HEK293 (cell line): ENCODE data around the gene PTPN4.

Experiments
- CTCF ChIA-PET: fragments of 350-600 bp; formaldehyde crosslinking; extraction: SDS; loops from one replicate; lab custom pipeline; 2021; ENCODE audit warnings: antibody characterized with exemption; lab: Yijun Ruan, JAX
- POLR2A ChIA-PET: fragments of 300-600 bp; formaldehyde crosslinking; extraction: SDS; loops from one replicate; lab custom pipeline; 2020; ENCODE audit warnings: antibody characterized with exemption, inconsistent platforms; lab: Yijun Ruan, JAX
- H3K27ac ChIP-seq: fragments of 200-500 bp; sonication (Bioruptor generic); 2 replicates; pipeline ENCODE4 v1.5.1; 2014; ENCODE audit warnings: low read depth, low read length, control low read depth, inconsistent platforms; ENCODE audit errors: extremely low read depth
- H3K36me3 ChIP-seq, 2 experiments: fragments of 200-500 bp in 1 of 2; sonication (Bioruptor generic) in 1 of 2; 1 replicate in 1 of 2; 2 replicates in 1 of 2; pipeline ENCODE4 v1.5.1; 2014 to 2017; ENCODE audit warnings: inconsistent platforms in 2 of 2, low read length in 2 of 2; ENCODE audit not compliant: control insufficient read depth in 2 of 2, insufficient read depth in 1 of 2
- H3K4me1 ChIP-seq: fragments of 200-500 bp; sonication (Bioruptor generic); 2 replicates; pipeline ENCODE4 v1.5.1; 2014; ENCODE audit warnings: mild to moderate bottlenecking, low read length, inconsistent platforms; ENCODE audit not compliant: control insufficient read depth, insufficient read depth
- H3K4me3 ChIP-seq: 2 replicates; pipeline ENCODE4 v1.5.1; 2011; ENCODE audit warnings: low read depth, mild to moderate bottlenecking, control low read depth, low read length, moderate library complexity
- H3K9me3 ChIP-seq: fragments of 200-500 bp; sonication (Bioruptor generic); 2 replicates; pipeline ENCODE4 v1.5.1; 2014; ENCODE audit warnings: low read depth, low read length, inconsistent platforms; ENCODE audit not compliant: control insufficient read depth, insufficient read depth
- BCL11B ChIP-seq: fragments of 450-650 bp; formaldehyde crosslinking; IDR thresholded peaks from 2 replicates; pipeline ENCODE4 v1.5.1; 2016; ENCODE audit warnings: low read depth, missing biosample characterization, missing genetic modification characterization
- EGR2 ChIP-seq: fragments of 450-650 bp; formaldehyde crosslinking; IDR thresholded peaks from 2 replicates; pipeline ENCODE4 v1.5.1; 2016; ENCODE audit warnings: low read depth, missing biosample characterization, missing genetic modification characterization
- HOXD13 ChIP-seq: sonication (generic); formaldehyde crosslinking; IDR thresholded peaks from 2 replicates; pipeline ENCODE4 v1.8.0; 2022; ENCODE audit warnings: missing genetic modification reagents, borderline replicate concordance
- RBAK ChIP-seq: fragments of 450-650 bp; formaldehyde crosslinking; IDR thresholded peaks from 2 replicates; pipeline ENCODE4 v1.5.1; 2016; ENCODE audit warnings: missing biosample characterization, missing genetic modification characterization
- SP3 ChIP-seq: fragments of 450-650 bp; formaldehyde crosslinking; IDR thresholded peaks from 2 replicates; pipeline ENCODE4 v1.5.1; 2016; ENCODE audit warnings: missing biosample characterization, missing genetic modification characterization
- YY1 ChIP-seq: fragments of 450-650 bp; formaldehyde crosslinking; IDR thresholded peaks from 2 replicates; pipeline ENCODE4 v1.5.1; 2018; ENCODE audit warnings: missing biosample characterization, missing genetic modification characterization
- YY2 ChIP-seq: fragments of 450-650 bp; formaldehyde crosslinking; IDR thresholded peaks from 2 replicates; pipeline ENCODE4 v1.5.1; 2016; ENCODE audit warnings: missing biosample characterization, missing genetic modification characterization
- ZBTB17 ChIP-seq: fragments of 450-650 bp; formaldehyde crosslinking; IDR thresholded peaks from 2 replicates; pipeline ENCODE4 v1.5.1; 2016; ENCODE audit warnings: missing biosample characterization, missing genetic modification characterization
- ZNF140 ChIP-seq: fragments of 450-650 bp; formaldehyde crosslinking; IDR thresholded peaks from 2 replicates; pipeline ENCODE4 v1.5.1; 2016; ENCODE audit warnings: missing biosample characterization, missing genetic modification characterization
- ZNF16 ChIP-seq: fragments of 450-650 bp; formaldehyde crosslinking; IDR thresholded peaks from 2 replicates; pipeline ENCODE4 v1.5.1; 2016; ENCODE audit warnings: low read depth, missing biosample characterization, missing genetic modification characterization
- ZNF174 ChIP-seq: fragments of 450-650 bp; formaldehyde crosslinking; IDR thresholded peaks from 2 replicates; pipeline ENCODE4 v1.5.0; 2017; ENCODE audit warnings: missing biosample characterization, mild to moderate bottlenecking, missing genetic modification characterization
- ZNF341 ChIP-seq: fragments of 450-650 bp; formaldehyde crosslinking; IDR thresholded peaks from 2 replicates; pipeline ENCODE4; 2016; ENCODE audit warnings: low read depth, missing biosample characterization, missing genetic modification characterization
- ZNF37A ChIP-seq: fragments of 450-650 bp; IDR thresholded peaks from 2 replicates; pipeline ENCODE4 v1.5.1; 2018; ENCODE audit warnings: missing biosample characterization, missing genetic modification characterization
- ZNF510 ChIP-seq: fragments of 450-650 bp; formaldehyde crosslinking; IDR thresholded peaks from 2 replicates; pipeline ENCODE4 v1.5.1; 2018; ENCODE audit warnings: mild to moderate bottlenecking, missing genetic modification characterization, missing biosample characterization; ENCODE audit not compliant: insufficient replicate concordance
- ZNF596 ChIP-seq: fragments of 450-650 bp; IDR thresholded peaks from 2 replicates; pipeline ENCODE4 v1.5.0; 2018; ENCODE audit warnings: missing biosample characterization, mild to moderate bottlenecking, missing genetic modification characterization, moderate library complexity
- ZNF626 ChIP-seq: fragments of 450-650 bp; sonication (Bioruptor Pico); formaldehyde crosslinking; IDR thresholded peaks from 2 replicates; pipeline ENCODE4 v1.5.1; 2018; ENCODE audit warnings: missing biosample characterization, missing genetic modification characterization, inconsistent platforms
- TF ChIP-seq, protein P1 (sequence below): fragments of 450-650 bp; formaldehyde crosslinking; IDR thresholded peaks from 2 replicates; pipeline ENCODE4 v1.5.1; 2017; ENCODE audit warnings: missing biosample characterization, missing genetic modification characterization
- TF ChIP-seq, protein P2 (sequence below): fragments of 450-650 bp; formaldehyde crosslinking; IDR thresholded peaks from 2 replicates; pipeline ENCODE4 v1.5.1; 2017; ENCODE audit warnings: missing biosample characterization, missing genetic modification characterization
- TF ChIP-seq, protein P3 (sequence below): sonication (generic); formaldehyde crosslinking; IDR thresholded peaks from 2 replicates; pipeline ENCODE4 v1.8.1; 2022; ENCODE audit warnings: mild to moderate bottlenecking, moderate library complexity, missing genetic modification reagents
- TF ChIP-seq, protein P4 (sequence below): fragments of 450-650 bp; IDR thresholded peaks from 2 replicates; pipeline ENCODE4 v1.5.1; 2018; ENCODE audit warnings: missing biosample characterization, mild to moderate bottlenecking, missing genetic modification characterization
- TF ChIP-seq, protein P5 (sequence below): fragments of 450-650 bp; formaldehyde crosslinking; IDR thresholded peaks from 2 replicates; pipeline ENCODE4 v1.5.1; 2017; ENCODE audit warnings: missing biosample characterization, missing genetic modification characterization

The PTPN4 gene

DNA sequence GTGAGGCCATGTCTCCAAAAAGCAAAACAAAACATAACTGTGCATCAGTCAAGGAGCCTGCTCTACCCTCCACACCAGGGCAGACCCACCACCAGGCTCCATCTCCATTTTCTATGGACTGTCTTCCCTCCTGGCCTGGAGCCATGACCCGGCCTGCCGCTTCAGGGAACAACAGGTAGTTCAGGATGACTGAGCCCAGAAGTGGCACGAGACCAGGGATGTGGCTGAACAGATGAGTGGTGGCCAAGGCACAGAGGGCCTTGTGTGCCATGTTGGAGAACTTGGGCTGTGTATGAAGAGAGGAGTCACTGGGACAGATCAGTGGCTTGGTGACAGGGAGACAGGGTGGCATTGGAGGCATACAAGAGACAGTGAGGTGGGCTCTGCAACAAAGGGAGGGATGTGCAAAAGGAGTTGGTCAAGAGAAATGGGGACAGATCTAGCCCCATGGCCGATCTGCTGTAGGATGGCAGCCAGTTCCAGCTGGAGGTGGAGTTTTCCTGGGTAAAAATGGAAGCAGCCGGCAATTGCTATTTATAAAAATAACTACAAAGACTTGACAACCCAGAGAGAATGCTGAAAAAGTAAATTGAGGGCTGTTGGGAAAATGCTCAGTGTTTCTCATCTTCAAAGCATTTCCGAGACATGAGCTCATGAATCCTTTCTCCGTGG, 45.8 kb upstream of the PTPN4 start:
- no peak overlapping the region for H3K4me3 ChIP-seq
- H3K27ac ChIP-seq = no peak overlapping the region
- H3K9me3 ChIP-seq = no peaks in the 10 kb centered on the region
- no peaks in the 10 kb centered on the region for H3K36me3 ChIP-seq
- ChIA-PET POLR2A (no interaction called here), CTCF (interaction anchor here (1.3 kb wide), 1 partner anchor 11 kb away, joined by 3 read pairs; no protein-coding TSS in a partner anchor)
- TF ChIP-seq SP3 (tag by site-specific recombination) (no peak), ZNF626 (tag by site-specific recombination) (no peak), EGR2 (tag by site-specific recombination) (no peak), ZNF174 (no peak), ZNF510 (tag by site-specific recombination) (no peak), ZNF140 (tag by site-specific recombination) (no peak), ZNF341 (tag by site-specific recombination) (no peak)
- H3K4me1 ChIP-seq = no peaks in the 10 kb centered on the region

DNA sequence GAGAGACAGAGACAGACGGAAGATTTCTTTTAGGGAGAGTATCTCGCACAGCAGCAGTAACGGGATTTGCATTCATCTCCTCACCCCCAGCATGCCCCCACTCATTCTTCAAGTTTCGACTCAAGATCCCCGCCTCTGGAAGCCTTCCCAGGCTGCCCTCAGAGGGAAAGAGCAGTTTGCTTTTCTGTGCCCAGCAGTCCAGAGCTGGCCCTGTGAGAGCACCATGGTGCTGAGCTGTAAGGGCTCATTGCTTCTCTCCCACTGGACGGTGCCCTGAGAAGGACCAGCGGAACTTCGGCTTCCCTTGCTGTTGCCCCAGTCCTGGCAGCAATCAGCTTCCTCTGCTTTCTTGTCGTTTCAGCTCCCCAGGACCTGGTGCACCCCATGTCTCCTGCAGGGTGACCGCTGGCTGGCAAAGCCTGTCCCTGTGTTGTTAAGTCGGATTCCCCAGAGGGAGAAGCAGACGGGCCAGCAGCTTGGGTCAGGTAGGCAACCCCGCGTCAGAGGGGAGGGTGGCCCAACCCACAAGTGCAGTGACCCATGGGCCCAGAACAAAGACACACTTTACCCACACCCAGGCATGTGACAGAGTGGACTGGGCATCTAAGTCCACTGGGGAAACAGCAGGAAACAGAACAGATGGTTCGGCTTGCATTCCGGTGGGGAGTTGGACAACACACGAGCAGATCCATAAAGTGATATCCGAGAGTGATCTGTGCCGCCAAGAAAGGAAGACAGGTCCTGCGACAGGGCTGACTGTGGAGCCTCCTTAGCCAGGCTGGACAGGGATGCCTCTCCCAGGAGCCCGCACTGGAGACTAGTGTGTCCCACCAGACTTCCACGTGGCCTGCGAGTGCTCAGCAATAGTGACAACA, 44.1 kb upstream of the PTPN4 start:
- Histone ChIP-seq H3K9me3 (no peaks in the 10 kb centered on the region), H3K4me3 (no peak overlapping the region), H3K4me1 (no peaks in the 10 kb centered on the region), H3K36me3 (no peaks in the 10 kb centered on the region), H3K27ac (no peak overlapping the region)
- TF ChIP-seq, protein P1, sequence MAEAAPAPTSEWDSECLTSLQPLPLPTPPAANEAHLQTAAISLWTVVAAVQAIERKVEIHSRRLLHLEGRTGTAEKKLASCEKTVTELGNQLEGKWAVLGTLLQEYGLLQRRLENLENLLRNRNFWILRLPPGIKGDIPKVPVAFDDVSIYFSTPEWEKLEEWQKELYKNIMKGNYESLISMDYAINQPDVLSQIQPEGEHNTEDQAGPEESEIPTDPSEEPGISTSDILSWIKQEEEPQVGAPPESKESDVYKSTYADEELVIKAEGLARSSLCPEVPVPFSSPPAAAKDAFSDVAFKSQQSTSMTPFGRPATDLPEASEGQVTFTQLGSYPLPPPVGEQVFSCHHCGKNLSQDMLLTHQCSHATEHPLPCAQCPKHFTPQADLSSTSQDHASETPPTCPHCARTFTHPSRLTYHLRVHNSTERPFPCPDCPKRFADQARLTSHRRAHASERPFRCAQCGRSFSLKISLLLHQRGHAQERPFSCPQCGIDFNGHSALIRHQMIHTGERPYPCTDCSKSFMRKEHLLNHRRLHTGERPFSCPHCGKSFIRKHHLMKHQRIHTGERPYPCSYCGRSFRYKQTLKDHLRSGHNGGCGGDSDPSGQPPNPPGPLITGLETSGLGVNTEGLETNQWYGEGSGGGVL (tag by site-specific recombination) = no peak
- TF ChIP-seq BCL11B (tag by site-specific recombination) = no peak
- no peak for TF ChIP-seq HOXD13 (CRISPR knock-in tag)
- TF ChIP-seq EGR2 (tag by site-specific recombination) = no peak
- TF ChIP-seq RBAK (tag by site-specific recombination) = no peak
- TF ChIP-seq YY1 = no peak
- TF ChIP-seq YY2 (tag by site-specific recombination) = no peak
- TF ChIP-seq ZNF16 = no peak
- TF ChIP-seq ZNF37A (tag by site-specific recombination) = no peak
- TF ChIP-seq, protein P2, sequence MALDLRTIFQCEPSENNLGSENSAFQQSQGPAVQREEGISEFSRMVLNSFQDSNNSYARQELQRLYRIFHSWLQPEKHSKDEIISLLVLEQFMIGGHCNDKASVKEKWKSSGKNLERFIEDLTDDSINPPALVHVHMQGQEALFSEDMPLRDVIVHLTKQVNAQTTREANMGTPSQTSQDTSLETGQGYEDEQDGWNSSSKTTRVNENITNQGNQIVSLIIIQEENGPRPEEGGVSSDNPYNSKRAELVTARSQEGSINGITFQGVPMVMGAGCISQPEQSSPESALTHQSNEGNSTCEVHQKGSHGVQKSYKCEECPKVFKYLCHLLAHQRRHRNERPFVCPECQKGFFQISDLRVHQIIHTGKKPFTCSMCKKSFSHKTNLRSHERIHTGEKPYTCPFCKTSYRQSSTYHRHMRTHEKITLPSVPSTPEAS (tag by site-specific recombination) = no peak
- TF ChIP-seq, protein P3, sequence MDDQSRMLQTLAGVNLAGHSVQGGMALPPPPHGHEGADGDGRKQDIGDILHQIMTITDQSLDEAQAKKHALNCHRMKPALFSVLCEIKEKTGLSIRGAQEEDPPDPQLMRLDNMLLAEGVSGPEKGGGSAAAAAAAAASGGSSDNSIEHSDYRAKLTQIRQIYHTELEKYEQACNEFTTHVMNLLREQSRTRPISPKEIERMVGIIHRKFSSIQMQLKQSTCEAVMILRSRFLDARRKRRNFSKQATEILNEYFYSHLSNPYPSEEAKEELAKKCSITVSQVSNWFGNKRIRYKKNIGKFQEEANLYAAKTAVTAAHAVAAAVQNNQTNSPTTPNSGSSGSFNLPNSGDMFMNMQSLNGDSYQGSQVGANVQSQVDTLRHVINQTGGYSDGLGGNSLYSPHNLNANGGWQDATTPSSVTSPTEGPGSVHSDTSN = no peak
- TF ChIP-seq ZNF596 (tag by site-specific recombination) = no peak
- no peak for TF ChIP-seq ZBTB17 (tag by site-specific recombination)
- TF ChIP-seq, protein P4, sequence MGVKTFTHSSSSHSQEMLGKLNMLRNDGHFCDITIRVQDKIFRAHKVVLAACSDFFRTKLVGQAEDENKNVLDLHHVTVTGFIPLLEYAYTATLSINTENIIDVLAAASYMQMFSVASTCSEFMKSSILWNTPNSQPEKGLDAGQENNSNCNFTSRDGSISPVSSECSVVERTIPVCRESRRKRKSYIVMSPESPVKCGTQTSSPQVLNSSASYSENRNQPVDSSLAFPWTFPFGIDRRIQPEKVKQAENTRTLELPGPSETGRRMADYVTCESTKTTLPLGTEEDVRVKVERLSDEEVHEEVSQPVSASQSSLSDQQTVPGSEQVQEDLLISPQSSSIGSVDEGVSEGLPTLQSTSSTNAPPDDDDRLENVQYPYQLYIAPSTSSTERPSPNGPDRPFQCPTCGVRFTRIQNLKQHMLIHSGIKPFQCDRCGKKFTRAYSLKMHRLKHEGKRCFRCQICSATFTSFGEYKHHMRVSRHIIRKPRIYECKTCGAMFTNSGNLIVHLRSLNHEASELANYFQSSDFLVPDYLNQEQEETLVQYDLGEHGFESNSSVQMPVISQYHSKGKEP (tag by site-specific recombination) = no peak
- TF ChIP-seq, protein P5, sequence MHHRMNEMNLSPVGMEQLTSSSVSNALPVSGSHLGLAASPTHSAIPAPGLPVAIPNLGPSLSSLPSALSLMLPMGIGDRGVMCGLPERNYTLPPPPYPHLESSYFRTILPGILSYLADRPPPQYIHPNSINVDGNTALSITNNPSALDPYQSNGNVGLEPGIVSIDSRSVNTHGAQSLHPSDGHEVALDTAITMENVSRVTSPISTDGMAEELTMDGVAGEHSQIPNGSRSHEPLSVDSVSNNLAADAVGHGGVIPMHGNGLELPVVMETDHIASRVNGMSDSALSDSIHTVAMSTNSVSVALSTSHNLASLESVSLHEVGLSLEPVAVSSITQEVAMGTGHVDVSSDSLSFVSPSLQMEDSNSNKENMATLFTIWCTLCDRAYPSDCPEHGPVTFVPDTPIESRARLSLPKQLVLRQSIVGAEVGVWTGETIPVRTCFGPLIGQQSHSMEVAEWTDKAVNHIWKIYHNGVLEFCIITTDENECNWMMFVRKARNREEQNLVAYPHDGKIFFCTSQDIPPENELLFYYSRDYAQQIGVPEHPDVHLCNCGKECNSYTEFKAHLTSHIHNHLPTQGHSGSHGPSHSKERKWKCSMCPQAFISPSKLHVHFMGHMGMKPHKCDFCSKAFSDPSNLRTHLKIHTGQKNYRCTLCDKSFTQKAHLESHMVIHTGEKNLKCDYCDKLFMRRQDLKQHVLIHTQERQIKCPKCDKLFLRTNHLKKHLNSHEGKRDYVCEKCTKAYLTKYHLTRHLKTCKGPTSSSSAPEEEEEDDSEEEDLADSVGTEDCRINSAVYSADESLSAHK = no peak
- ChIA-PET POLR2A (no interaction called here), CTCF (interaction anchor here (1.8 kb wide), 1 partner anchor 11 kb away, joined by 5 read pairs; no protein-coding TSS in a partner anchor)
